ENCODE data around the gene PCGF2. TPM values are rescaled to one million over a fixed set of nuclear protein-coding genes. Genes with fewer than 3 reads are reported as not detected.

PCGF2 gene
- total RNA-seq, 1 donor from 2014 or later, result 3.2 TPM

DNA sequence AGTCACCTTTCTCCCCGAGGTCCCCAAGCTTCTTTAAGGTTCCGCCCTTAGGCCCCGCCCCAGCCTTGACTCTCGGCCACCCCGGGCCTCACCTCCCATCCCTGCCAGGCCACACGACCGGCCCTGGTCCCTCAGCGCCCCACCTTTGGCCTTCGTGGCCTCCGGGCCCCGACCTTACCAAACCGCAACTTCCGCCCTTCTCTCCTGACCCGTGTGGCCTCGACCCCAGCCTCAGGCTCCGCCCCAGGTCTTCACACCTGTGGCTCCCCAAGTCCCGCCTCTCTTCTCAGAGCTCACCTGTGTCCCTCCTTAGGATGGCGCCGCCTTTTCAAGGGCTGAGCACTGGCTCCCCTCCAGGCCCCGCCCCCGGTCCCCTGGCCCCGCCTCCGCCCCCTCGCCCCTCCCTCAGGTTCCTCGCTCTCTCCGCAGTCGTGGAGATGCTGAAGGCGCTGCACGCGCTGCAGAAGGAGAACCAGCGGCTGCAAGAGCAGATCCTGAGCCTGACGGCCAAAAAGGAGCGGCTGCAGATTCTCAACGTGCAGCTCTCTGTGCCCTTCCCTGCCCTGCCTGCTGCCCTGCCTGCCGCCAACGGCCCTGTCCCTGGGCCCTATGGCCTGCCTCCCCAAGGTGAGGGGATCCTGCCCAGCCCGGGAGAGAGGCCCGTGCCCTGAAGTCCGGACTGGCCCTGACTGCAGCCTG lies 28.0 kb downstream of the PCGF2 start:
- DNase-seq (ENCODE audit: low read depth in 2 of 2), result no peak

DNA sequence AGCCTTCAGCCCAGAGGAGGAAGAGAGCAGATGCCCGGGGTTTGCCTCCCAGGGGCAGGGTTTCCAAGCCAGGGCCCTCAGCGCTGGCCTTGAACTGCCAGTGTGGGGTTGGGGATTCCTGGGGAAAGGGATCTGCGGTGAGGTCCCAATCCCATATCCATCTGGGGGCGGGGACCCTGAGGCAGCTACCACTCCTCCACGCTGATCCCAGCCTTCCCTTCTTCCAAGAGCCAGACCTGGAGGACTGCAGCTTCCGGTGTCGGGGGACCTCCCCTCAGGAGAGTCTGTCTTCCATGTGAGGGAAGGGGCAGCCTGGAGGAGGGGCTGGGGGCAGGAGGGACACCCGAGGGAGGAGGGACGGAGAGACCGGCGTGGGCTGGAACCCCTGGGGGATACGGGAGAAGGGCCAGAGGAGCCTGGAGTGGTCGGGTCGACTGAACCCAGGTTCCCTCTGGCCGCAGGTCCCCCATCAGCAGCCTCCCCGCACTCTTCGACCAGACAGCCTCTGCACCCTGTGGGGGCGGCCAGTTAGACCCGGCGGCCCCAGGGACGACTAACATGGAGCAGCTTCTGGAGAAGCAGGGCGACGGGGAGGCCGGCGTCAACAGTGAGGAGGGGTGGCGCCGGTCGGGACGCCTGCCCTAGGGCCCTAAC lies 28.7 kb downstream of the PCGF2 start:
- DNase-seq (ENCODE audit: low read depth in 2 of 2), result no peak

DNA sequence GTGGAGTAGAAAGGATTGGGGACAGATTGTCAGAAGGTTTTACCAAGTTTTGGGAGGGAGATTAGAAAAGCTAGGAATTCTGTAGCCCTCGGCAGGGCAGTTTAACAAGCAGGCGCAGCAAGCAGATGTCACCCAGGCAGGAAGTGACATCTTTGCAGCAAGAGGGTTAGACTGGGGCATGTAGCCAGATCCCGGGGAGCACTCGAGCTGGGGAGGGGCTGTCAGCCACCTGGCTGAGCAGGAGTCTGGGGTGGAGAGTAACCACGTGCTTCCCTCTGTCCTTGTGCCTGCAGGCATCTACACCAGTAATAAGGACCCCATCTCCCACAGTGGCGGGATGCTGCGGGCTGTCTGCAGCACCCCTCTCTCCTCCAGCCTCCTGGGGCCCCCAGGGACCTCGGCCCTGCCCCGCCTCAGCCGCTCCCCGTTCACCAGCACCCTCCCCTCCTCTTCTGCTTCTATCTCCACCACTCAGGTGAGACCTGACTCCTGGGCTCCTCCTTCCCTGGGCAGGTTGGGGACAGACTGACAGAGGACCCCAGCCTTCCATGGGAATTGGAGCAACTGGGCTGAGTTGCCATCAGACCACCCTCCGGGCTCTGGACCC lies 30.9 kb downstream of the PCGF2 start:
- no peak for DNase-seq (ENCODE audit: low read depth in 2 of 2)

DNA sequence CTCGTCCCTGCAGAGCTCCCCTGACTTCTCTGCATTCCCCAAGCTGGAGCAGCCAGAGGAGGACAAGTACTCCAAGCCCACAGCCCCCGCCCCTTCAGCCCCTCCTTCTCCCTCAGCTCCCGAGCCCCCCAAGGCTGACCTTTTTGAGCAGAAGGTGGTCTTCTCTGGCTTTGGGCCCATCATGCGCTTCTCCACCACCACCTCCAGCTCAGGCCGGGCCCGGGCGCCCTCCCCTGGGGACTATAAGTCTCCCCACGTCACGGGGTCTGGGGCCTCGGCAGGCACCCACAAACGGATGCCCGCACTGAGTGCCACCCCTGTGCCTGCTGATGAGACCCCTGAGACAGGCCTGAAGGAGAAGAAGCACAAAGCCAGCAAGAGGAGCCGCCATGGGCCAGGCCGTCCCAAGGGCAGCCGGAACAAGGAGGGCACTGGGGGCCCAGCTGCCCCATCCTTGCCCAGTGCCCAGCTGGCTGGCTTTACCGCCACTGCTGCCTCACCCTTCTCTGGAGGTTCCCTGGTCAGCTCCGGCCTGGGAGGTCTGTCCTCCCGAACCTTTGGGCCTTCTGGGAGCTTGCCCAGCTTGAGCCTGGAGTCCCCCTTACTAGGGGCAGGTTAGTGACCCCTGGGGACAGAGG lies 31.6 kb downstream of the PCGF2 start:
- DNase-seq (ENCODE audit: low read depth in 2 of 2), result no peak

DNA sequence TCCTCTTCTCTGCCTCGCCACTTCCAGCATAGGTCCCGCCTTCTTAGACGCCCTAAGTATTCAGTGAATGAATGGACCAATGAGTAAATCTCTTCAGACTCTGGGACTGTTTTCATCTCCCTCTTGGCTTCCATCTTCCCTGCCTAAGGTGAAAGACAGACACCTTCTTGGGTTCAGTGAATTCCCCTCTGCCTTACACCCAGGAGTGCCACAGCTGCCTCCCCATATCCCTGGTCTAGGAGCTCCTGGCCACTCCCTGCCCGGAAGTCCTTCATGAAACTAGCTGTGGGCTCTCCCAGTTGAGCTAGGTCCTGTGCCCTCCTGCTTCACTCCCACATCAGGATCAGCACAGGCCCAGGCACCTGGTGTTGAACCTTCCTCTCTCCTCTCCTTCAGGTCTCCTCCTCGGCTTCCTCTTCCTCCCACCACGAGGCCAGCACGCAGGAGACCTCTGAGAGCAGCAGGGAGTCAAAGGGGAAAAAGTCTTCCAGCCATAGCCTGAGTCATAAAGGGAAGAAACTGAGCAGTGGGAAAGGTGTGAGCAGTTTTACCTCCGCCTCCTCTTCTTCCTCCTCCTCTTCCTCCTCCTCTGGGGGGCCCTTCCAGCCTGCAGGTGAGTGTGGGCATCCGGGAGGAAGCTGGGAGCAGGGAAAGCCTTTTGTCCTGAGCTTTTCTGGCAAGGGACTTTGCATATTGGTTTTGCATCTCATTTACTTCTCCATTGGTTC lies 32.8 kb downstream of the PCGF2 start:
- DNase-seq (ENCODE audit: low read depth in 2 of 2), result no peak

DNA sequence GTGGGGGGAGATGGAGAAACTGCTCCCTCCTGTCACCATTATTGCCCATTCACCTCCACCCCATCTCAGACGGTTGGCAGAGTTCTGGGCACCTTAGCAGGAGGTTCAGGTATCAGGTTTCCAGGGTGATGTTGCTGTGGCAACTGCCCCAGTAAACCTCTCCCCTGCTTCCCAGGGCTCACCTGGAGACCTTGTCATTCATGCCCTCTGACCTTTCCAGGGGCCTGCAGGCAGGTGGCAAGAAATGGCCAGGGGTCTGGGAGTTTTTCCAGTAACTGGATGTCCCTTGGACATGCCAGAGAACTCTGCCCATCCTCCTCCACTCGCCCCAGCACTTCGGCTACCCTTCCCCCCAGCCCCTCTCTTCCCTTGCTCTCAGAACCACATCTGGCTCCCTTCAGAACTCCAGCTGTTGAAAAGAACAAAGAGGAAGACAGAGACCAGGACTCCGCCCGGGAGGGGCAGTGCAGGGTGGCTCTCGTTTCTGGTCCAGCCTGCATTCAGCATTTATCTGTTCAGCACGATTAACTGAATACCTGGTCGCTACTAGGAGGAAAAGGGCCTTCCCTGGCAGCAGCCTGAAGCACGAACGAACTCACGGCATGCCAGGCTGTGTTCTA lies 34.6 kb downstream of the PCGF2 start:
- DNase-seq (ENCODE audit: low read depth in 2 of 2), result no peak

DNA sequence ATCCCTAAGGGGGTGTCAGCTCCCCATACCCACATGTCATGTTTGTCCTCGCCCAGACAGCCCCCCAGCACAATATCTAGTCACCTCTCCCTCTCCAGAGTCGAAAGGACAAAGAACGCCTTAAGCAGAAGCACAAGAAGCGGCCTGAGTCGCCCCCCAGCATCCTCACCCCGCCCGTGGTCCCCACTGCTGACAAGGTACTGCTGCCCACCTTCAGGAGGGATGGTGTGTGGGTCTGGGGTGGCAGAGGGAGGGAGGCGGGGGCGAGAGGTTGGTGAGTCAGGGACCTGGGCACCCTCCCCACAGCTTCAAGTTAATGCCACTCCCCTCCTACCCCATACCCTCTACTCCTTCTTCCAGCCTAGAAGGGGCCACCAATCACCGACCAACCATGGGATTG lies 35.5 kb downstream of the PCGF2 start:
- no peak for DNase-seq (ENCODE audit: low read depth in 2 of 2)

DNA sequence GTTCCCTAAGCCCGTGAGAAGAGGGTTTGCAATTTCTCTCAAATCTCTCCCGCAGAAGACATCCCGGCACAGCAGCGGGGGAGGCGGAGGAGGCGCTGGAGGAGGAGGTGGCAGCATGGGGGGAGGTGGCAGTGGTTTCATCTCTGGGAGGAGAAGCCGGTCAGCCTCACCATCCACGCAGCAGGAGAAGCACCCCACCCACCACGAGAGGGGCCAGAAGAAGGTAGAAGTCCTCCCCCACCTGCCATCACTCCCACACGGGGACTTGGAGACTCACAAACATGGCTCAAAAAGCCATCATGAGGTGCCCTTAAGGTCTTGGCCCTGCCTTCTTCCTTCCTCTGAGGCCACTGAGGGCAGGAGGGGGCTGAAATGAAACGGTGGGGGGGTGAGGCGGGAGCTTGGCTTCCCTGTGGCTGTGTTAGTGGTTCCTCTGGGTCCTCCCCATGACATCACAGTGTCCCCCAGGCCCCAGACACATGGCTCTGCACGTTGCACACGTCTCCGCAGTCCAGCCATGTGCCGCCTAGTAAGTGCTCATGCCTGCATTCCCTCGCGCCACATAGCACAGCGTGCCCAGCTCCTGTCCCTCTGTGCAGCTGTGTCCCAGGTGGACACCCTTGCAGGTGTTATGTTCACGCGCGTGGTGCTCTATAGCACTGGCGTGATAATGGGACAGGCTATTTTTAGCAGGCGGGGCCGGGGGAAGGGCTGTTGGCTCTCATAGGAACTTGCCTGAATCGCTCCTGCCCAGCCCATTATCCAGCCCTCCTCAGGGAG lies 36.2 kb downstream of the PCGF2 start:
- no peak for DNase-seq (ENCODE audit: low read depth in 2 of 2)

DNA sequence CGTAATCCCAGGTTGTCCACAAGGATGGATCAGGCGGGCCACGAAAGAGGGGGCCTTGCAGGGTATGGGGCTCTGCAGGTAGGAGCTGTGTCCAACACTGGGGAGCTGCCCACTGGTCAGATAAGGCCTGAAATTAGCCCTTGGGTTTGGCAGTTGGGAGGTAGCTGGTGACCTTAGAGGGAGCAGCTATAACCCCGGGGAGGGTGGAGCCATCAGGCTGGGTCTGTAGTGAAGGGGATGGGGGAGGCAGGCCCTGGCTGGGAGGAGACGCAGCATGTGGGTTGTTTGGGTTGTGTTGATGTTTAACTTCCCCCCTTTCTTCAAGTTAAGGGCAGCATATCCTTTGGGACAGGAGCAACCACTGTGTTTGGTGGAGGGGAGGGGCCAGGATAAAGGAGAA lies 37.2 kb downstream of the PCGF2 start:
- DNase-seq (ENCODE audit: low read depth in 2 of 2), result no peak

DNA sequence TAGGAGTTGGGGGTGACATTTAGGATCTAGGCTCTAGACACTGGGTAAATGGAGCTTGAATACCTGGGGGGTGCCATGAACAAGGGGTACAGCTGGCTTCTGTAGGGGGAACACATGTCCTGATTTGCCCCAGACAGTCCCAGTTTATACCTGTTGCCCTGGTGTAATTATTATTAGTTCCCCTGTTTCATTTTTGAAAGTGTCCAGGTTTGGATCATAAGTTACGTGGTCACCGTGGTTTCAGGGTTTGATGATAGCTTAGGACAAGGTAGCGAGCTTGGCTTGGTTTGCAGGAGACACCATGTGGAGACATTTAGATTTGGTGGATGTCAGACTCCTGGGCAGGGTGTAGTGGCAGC lies 37.6 kb downstream of the PCGF2 start:
- no peak for DNase-seq (ENCODE audit: low read depth in 2 of 2)

DNA sequence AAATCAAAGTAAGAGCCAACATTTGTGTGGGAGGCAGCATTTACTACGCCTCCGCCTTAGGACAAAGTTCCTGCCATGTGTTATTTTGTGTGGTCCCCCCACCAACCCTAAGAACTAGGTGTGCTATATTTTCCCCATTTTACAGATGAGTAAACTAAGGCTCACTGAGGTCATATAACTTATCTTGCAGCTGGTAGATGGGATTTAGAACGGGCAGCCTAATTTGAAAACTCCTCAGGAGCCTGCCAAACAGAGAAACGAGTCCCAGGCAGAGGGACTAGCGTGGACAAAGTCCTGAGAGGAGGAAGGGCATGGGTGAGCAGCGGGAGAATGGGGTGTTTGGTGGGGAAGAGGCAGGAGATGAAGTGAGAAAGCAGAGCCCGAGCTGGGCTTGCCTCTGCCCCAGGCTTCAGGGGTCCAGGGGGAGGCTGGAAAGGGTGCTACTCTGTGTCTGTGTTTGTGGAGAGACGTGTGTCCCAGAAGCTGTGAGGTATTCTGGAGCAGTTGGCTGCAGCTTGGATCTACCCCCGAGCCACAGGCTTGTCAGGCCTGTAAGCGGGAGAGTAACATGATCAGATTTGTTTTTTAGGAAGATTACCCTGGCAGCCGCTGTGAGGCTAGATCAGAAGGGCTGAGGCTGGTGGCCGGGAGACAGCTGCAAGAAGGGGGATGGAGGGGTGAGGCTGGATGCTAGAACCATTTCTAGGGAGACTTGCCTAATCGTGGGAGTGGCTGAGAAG lies 38.1 kb downstream of the PCGF2 start:
- no peak for DNase-seq (ENCODE audit: low read depth in 2 of 2)

DNA sequence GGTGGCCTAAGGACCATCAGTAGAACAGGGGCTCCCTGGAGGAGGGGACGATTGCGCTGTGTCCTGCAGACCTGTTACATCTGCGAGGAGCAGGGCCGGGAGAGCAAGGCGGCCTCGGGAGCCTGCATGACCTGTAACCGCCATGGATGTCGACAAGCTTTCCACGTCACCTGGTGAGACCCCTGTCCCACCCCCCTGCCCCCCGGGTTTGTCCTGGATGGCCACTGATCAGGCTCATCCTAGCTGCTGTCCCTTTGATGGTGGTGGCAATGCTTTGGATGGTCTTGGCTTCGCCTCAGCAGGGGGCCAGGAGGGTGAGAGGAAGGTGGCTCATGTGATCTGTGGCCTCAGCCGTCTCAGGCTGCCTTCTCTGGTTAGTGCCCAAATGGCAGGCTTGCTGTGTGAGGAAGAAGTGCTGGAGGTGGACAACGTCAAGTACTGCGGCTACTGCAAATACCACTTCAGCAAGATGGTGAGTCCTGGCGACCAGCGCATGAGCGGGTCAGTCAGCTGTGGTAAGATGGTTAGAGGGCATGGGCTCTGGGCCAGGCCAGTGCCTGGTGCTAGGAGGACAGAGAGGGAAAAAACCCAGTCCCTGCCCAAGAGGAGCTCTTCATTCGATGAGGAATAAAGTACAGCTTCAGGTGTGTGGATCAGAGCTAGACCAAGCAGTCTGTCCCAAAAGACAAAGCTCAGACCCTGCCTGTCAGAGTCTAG lies 38.9 kb downstream of the PCGF2 start:
- DNase-seq (ENCODE audit: low read depth in 2 of 2), result no peak

DNA sequence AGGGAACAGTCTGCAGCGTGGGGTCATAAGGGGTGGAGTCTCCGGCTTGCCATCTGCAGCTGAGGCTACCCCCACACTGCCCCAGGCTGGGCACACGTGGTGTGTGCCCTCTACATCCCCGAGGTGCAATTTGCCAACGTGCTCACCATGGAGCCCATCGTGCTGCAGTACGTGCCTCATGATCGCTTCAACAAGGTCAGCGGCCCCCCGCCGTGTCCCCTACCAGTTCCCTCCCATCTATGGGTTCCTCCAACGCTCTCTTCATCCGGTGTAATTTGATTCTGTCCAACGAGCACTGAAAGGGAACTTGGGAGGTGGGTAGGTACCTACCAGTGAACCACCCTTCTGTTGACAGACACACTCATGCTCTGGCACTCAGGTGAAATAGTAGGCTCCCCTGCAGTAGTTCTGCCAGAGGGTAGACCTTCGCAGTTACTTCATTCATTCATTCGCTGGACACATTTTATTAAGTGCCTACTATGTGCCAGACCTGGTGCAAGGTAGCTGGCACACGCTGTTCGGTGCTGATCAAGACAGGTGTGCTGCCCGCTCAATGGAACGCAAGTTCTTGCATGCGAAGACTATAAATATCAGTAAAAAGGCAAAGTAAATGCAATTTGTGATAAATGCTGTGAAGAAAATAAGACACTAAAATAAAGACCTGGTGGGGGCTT lies 40.3 kb downstream of the PCGF2 start:
- no peak for DNase-seq (ENCODE audit: low read depth in 2 of 2)

DNA sequence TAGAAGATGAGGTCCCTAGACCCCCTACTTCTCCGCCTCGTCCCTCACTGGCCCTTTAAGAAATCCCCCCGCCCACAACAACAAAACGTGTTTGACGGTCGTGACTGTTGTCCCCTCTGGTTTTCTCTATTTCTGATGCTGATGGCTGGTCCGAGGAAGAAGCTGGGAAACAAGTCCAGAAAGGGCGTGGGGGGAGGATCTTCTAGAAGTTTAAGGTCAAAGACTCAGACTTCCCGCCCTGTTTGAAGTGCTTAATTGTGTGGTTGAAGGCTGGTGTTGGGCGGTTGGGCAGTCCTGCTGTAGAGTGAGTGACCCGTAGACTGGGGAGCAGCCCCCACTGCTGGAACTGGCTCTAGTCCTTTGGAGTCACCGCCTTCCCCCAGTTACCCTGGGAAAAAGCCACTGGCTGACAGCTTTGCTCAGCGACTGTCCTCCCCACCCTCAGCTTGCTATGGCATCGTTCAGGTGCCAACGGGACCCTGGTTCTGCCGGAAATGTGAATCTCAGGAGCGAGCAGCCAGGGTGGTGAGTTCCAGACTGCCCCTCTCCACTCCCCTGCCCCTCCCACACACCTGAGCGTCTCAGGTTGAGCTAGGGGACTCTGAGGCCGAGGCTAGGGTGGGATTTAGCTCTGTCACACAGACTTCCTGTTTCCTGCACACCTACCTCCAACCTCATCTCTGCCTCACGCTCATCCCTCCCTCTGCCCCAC lies 41.5 kb downstream of the PCGF2 start:
- no peak for DNase-seq (ENCODE audit: low read depth in 2 of 2)

DNA sequence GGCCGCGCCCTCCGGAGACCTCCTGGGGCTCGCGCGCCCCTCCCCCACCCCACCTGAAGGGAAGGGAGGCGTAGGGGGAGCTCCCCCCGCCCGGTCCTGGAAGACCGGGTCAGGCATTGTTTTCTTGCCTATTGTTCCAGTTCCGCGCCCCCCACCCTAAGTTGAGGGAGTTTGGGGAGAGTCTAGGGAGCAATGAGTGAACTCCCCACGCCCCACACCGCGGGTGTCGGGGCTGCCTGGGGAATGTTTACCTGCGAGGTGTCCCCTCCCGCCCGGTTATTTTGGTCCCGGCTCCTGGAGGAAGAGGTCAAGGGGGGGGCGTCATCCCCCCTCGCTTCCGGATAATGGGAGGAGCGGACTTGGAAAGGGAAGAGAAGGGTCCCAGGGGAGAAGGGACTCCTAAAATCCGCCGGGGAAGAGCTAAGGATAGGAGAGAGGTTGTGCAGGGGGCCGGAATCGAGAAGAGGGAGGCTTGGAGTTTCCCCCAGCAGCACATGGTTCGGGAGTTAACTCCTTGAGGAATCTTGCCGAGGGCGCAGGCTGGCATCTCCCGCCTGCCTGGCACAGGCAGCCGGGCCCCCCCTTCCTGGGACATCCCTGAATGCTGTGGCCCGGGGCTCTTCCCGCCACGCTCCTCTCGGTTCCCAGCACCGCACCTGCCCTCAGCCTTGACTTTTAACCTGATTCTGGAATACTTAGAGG lies 42.2 kb downstream of the PCGF2 start:
- peak in 1 of 2 donors; percentile 13 for DNase-seq (ENCODE audit: low read depth in 2 of 2)

DNA sequence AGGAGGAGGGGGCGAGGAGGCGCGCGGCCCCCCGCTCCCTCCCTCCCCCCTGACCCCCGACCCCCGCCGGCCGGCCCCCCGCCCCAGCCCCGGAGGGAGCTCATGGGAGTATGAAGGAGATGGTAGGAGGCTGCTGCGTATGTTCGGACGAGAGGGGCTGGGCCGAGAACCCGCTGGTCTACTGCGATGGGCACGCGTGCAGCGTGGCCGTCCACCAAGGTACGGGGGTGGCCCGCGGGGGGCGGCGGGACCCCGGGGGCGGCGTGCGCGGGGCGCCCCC lies 42.7 kb downstream of the PCGF2 start:
- no peak for DNase-seq (ENCODE audit: low read depth in 2 of 2)

DNA sequence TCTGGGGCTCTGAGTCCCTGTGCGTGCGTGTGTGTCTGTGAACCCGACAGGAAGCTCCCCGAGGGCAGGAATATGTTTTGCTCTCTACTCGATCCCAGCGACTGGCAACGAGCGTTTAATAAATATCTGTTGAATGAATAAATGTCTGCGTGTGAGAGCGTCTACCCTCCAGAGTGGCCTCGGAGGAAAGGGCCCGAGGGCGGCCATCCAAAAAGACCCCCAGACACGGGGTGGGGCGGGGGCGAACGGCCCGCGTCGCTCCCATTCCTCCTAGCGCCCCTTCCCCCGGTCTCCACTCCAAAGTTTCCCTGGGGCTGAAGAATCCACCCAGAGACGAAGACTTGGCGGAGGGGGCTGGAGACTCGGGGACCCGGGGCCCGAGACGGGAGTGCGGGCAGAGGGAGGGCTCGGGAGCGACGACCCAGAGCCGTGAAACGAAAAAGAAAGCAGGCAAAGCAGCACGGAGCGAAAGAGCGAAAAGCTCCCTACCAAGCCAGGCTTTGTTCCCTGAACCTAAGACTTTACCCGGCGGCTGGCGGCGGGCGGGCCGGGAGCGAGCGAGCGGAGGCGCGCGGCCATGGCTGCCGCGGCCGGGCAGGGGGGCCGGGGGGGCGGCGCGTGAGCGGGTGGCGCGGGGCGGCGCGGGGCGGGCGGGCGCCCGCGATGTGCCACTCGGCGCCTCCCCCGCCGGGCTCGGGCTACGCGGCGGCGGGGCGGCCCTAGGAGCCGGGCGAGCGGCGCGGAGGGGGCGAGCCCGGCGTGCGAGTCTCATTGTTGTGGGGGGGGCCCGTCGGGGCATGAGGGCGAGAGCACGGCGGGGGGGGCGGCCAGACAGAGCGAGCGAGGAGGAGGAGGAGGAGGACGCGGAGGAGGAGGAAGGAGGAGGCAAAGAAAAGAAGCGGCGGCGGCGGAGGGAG lies 43.3 kb downstream of the PCGF2 start, which contains the start of gene MLLT6:
MLLT6 (plus strand) TSS at position 668 of the 917 bp plus-strand sequence. CDS start 360 bp downstream, outside the sequence.
- DNase-seq (ENCODE audit: low read depth in 2 of 2), result peak; percentile 51 to 74
